SKM-1 (cell line): ENCODE results near the gene DGCR8.

ENCODE experiments used
- DNase-seq: peaks from one replicate; lab custom pipeline; 2025; ENCODE audit not compliant: unreplicated experiment; lab: John Stamatoyannopoulos, UW

Gene DGCR8

GRCh38 chr22:20108757-20109230 is 28.8 kb downstream of the DGCR8 start:
- no peak for DNase-seq

GRCh38 chr22:20109411-20110358 is 29.6 kb downstream of the DGCR8 start:
- DNase-seq: no peak

- DNase-seq: no peak
These were observed 30.4 kb downstream of the DGCR8 start for GRCh38 chr22:20110359-20110985.

- no peak for DNase-seq
These were observed 31.1 kb downstream of the DGCR8 start for GRCh38 chr22:20111045-20111688.

DNA sequence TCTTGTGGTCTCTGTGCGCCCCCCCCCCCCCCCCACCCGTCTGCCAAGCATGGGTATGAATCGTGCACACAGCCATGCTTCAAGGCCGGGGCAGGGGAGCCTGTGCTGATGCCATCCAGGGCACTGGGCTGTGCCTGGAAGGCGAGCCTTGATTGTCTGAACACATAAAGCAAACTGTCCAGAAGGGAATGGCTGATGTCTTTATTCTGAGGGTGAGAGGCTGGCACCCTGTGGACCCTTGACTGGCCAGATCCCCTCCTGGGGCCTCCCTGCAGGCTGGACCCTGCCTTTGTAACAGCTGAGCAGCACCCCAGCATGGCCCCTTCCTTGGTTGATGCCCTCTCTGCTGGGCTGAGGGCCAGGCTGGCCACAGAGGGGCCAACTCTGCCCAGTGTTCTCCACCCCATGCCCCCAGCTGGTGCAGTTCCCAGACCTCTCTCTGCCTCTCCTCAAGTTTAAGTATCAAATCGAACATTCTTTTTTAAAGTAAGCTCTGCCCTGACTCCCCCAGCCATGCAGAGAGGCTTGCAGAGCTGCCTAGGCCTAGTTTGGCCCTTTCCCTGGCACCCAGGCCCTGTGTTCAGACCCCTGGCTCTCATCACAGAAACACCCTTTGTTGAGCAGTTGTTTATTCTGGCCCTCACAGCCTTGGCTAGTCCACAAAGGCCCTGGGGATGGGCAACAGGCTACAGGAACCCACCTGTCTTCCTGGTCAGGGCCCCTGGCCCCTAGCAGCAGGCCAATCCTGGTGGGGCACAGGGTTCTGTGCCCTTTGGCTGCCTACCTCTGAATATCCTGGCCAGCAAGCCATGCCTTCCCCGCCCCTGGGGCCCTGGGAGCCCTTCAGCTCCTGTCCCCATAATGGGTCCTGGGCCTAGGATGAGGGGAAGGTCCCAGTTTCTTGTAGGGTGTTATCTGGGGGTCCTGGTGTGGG is 31.9 kb downstream of the DGCR8 start:
- no peak for DNase-seq

DNA sequence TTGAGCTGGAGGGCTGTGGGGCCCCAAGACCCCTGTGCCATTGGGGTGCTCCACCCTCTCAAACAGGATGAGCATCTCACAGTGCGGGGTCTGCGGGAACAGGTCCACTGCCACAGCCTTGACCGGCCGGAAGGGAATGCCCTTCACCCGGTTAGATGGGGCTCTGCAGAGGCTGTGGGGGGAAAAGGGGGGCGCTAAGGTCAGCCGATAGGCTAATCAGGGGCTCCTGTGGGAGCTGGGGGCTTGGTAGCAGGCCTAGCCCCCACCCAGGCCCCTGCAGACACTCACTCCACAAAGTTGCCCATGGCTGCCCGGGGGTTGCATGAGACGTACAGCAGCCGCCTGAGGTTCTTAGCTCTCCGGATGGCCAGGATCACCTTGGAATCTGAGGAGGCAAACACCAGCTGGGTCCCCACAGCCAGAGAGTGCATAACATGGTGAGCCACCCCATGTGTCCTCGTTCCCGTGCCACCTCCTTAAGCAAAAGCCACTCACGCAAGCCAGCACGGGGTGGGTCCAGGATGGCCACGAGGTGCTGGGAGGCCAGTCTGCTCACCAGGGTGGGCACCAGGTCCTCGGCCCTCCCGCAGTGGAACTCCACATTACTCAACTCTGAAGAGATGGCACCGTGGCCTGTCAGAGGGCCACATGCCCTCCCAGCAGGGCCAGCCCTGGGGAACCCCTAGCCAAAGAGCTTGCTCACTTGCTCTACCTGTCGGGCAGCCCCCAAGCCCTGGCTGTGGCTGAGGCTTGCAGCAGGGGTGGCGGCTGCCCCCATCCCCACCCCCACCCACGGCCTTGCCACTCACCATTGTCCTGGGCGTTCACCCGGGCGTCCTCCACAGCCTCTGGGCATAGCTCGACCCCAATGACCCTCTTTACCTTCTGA is 32.8 kb downstream of the DGCR8 start:
- no peak for DNase-seq

DNA sequence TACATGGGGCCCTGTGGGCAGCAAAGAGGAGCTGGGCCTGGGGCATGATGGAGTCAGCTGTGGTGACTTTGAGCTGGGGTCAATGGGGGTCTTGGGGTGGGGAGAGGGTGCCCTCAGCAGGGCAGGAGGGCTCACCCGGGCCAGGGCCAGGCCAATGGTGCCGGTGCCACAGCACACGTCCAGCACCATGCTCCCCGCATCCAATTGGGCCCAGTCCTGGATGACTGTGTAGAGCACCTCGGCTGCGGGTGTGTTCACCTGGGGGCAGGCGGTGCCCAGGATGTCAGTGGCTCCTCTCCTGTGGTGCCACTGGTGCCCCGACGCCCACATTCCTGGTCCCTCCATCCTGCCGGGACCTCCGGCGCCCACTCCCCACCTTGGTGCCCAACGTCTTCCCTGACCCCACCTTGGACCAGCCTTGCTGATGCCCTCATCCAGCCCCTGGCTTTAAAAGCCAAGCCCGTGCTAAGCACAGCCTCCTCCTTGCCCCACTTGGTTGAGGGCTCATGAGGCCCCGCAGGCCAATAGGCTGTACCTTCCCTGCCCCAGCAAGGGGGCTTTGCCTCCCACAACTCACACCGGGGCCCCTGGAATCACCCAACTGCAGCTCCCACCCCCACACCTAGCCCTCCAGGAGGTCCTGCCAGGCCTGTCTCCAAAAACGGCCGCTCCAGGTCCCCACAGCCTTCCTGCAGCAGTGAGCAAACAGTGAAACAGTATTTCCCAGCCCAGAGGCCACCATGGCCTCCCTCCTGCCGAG is 33.7 kb downstream of the DGCR8 start:
- no peak for DNase-seq

GRCh38 chr22:20114506-20115475 is 34.8 kb downstream of the DGCR8 start:
- no peak for DNase-seq

GRCh38 chr22:20115691-20116375 is 35.8 kb downstream of the DGCR8 start, which contains the start of gene RANBP1:
TSS of gene RANBP1 (plus strand) at chr22:20116104. CDS start at chr22:20116185, 81 bp downstream.
- no peak for DNase-seq

GRCh38 chr22:20116376-20116950 is 36.4 kb downstream of the DGCR8 start:
- no peak for DNase-seq

GRCh38 chr22:20116951-20117632 is 37.1 kb downstream of the DGCR8 start, which contains the start of gene TRMT2A:
TSS of gene TRMT2A (minus strand) at chr22:20117226. CDS start at chr22:20116906, 320 bp downstream.
- peak; percentile 96 for DNase-seq

DNA sequence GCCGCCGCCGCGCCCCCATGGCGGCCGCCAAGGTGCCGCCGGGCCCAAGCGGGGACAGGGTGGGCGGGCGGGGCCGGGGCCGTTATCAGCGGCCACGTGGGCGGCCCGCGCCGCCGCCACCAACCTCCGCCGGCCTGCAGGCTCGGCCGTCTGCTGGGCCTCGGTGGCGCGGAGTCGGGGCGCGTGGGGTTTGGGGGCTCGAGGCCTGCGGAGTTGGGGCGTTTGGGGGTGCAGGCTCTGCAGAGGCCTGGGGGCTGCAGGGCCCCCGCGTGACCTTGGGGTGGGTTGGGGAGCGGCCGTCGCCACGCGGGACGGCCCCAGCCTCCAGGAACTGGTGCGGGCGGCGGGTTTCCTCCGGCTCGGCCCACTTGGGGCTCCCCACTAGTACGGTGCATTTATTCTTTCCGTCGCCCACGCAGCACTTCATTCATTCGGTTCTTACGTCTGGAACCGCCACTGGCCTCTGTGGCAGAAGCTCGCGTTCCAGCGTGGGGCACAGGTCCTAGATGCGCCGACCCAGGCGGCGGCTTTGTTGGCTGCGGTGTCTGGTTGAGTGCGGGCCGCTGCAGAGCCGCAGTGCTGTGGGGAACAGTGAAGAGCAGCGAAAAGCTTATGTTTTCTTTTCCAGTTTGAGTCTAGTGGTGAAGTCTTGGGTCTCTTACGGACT is 37.7 kb downstream of the DGCR8 start:
- DNase-seq: no peak

GRCh38 chr22:20118300-20119020 is 38.4 kb downstream of the DGCR8 start:
- no peak for DNase-seq

- no peak for DNase-seq
These were observed 41.9 kb downstream of the DGCR8 start for GRCh38 chr22:20121856-20122415.
